Measurements from ENCODE around the gene GLT8D2. TPM values are rescaled to one million over a fixed set of nuclear protein-coding genes. Genes with fewer than 3 reads are reported as not detected.

GLT8D2 gene
- total RNA-seq, 1 donor: 52.5 TPM

DNA sequence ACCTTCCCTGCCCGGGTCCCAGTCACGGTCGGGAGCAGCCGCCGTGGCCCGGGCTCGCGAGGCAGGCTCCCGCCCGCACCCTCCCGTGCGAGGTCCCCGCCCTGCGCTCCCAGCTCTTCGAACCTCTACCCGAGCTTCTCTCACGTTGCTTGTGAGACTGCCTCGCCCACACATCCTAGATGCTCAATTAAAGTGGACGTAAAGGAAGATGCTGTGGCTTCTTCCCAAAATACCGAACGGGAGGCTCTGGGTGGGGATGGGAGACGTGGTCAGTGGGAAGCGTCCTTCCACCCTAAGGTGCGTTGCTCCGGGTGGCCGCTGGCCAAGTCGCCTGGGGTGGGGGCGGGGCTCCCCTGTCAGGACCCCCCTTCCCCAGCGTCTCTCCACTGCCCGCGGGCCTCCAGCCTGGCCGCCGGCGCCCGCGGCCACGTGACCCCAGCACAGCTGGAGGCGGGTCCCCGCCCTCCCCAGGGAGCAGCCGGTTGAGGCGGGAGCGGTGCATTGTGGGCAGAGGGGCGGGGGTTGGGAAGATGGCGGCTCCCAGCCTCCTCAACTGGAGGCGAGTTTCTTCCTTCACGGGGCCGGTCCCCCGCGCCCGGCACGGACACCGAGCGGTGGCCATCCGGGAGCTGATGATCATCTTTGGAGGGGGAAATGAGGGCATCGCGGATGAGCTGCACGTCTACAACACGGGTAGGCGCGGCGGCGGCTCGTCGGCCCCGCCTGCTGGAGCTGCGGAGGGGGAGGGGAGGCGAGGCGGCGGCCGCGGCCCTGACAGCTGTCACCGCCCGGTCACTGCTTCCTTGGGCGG lies 14.2 kb upstream of the GLT8D2 start, which contains the start of gene HCFC2:
TSS of gene HCFC2 (plus strand) at position 501 of the 811 bp plus-strand sequence. CDS start at position 531, 30 bp downstream.
- H2AFZ ChIP-seq (ENCODE audit: low read length): peak within 1 kb of the TSS; percentile 92
- no peaks in the 10 kb centered on the region for H3K27me3 ChIP-seq (ENCODE audit: insufficient read depth, low read length)
- H3K9me3 ChIP-seq (ENCODE audit: low read depth, low read length): no peaks in the 10 kb centered on the region
- TF ChIP-seq, protein P1, sequence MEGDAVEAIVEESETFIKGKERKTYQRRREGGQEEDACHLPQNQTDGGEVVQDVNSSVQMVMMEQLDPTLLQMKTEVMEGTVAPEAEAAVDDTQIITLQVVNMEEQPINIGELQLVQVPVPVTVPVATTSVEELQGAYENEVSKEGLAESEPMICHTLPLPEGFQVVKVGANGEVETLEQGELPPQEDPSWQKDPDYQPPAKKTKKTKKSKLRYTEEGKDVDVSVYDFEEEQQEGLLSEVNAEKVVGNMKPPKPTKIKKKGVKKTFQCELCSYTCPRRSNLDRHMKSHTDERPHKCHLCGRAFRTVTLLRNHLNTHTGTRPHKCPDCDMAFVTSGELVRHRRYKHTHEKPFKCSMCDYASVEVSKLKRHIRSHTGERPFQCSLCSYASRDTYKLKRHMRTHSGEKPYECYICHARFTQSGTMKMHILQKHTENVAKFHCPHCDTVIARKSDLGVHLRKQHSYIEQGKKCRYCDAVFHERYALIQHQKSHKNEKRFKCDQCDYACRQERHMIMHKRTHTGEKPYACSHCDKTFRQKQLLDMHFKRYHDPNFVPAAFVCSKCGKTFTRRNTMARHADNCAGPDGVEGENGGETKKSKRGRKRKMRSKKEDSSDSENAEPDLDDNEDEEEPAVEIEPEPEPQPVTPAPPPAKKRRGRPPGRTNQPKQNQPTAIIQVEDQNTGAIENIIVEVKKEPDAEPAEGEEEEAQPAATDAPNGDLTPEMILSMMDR (IDR thresholded peaks at IDR 0.05; ENCODE audit: extremely low read depth, low read depth, low read length): no peak
- H3K27ac ChIP-seq (ENCODE audit: low read depth, low read length): peak within 1 kb of the TSS; percentile 65
- H3K79me2 ChIP-seq (ENCODE audit: insufficient read depth, low read length): peaks cover 48% of the 10 kb centered on the region
- H3K4me1 ChIP-seq (ENCODE audit: insufficient read depth, low read length): peaks cover 17% of the 10 kb centered on the region
- H3K4me2 ChIP-seq (ENCODE audit: insufficient read depth, low read length): peak within 1 kb of the TSS; percentile 94
- peak; percentile 99 for DNase-seq (ENCODE audit: insufficient read length, low spot score, missing footprints)
- H4K20me1 ChIP-seq (ENCODE audit: insufficient read depth, low read length): peaks cover 3% of the 10 kb centered on the region
- peaks cover 18% of the 10 kb centered on the region for H3K36me3 ChIP-seq (ENCODE audit: insufficient read depth, low read length)
- H3K4me3 ChIP-seq (ENCODE audit: insufficient read depth, low read length): peak within 1 kb of the TSS; percentile 98

GRCh38 chr12:104063712-104064030 lies 13.7 kb upstream of the GLT8D2 start:
- no peak for DNase-seq (ENCODE audit: insufficient read length, low spot score, missing footprints)
- no peaks in the 10 kb centered on the region for H3K27me3 ChIP-seq (ENCODE audit: insufficient read depth, low read length)
- H3K27ac ChIP-seq (ENCODE audit: low read depth, low read length): peak overlapping the region; percentile 65
- peak overlapping the region; percentile 98 for H3K4me3 ChIP-seq (ENCODE audit: insufficient read depth, low read length)
- peak overlapping the region; percentile 92 for H2AFZ ChIP-seq (ENCODE audit: low read length)
- H3K4me2 ChIP-seq (ENCODE audit: insufficient read depth, low read length): peak overlapping the region; percentile 69
- peaks cover 16% of the 10 kb centered on the region for H3K36me3 ChIP-seq (ENCODE audit: insufficient read depth, low read length)
- peaks cover 17% of the 10 kb centered on the region for H3K4me1 ChIP-seq (ENCODE audit: insufficient read depth, low read length)
- H4K20me1 ChIP-seq (ENCODE audit: insufficient read depth, low read length): peaks cover 3% of the 10 kb centered on the region
- H3K9me3 ChIP-seq (ENCODE audit: low read depth, low read length): no peaks in the 10 kb centered on the region
- peaks cover 45% of the 10 kb centered on the region for H3K79me2 ChIP-seq (ENCODE audit: insufficient read depth, low read length)
- TF ChIP-seq, protein P1 (IDR thresholded peaks at IDR 0.05; ENCODE audit: extremely low read depth, low read depth, low read length): no peak

DNA sequence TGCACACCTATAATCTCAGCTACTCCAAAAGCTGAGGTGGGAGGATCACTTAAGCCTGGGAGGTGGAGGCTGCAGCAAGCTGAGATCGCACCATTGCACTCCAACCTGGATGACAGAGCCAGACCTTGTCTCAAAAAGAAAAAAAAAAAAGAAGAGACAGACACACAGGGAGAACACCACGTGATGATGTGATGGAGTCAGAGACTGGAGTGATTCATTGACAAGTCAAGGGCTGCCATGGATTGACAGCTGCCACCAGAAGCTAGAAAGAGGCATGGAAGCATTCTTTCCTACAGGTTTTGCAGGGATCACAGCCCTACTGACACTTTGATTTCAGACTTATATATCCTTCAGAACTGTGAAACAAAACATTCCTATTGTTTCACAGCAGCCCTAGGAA lies 10.8 kb upstream of the GLT8D2 start:
- no peaks in the 10 kb centered on the region for H3K27me3 ChIP-seq (ENCODE audit: insufficient read depth, low read length)

GRCh38 chr12:104059963-104060362 lies 10.0 kb upstream of the GLT8D2 start:
- Histone ChIP-seq H3K4me1 (ENCODE audit: insufficient read depth, low read length) (peaks cover 16% of the 10 kb centered on the region), H3K27me3 (ENCODE audit: insufficient read depth, low read length) (no peaks in the 10 kb centered on the region), H4K20me1 (ENCODE audit: insufficient read depth, low read length) (no peaks in the 10 kb centered on the region), H3K79me2 (ENCODE audit: insufficient read depth, low read length) (peaks cover 10% of the 10 kb centered on the region), H3K9me3 (ENCODE audit: low read depth, low read length) (no peaks in the 10 kb centered on the region), H3K4me2 (ENCODE audit: insufficient read depth, low read length) (no peak overlapping the region), H3K4me3 (ENCODE audit: insufficient read depth, low read length) (no peak overlapping the region), H3K36me3 (ENCODE audit: insufficient read depth, low read length) (no peaks in the 10 kb centered on the region), H2AFZ (ENCODE audit: low read length) (no peak overlapping the region), H3K27ac (ENCODE audit: low read depth, low read length) (no peak overlapping the region)
- TF ChIP-seq, protein P1 (IDR thresholded peaks at IDR 0.05; ENCODE audit: extremely low read depth, low read depth, low read length): no peak
- no peak for DNase-seq (ENCODE audit: insufficient read length, low spot score, missing footprints)

More for the DNA sequence above, 10.8 kb upstream of the GLT8D2 start:
- DNase-seq (ENCODE audit: insufficient read length, low spot score, missing footprints): no peak
- Histone ChIP-seq H3K4me2 (ENCODE audit: insufficient read depth, low read length) (no peak overlapping the region), H4K20me1 (ENCODE audit: insufficient read depth, low read length) (peaks cover 3% of the 10 kb centered on the region), H3K27ac (ENCODE audit: low read depth, low read length) (no peak overlapping the region), H3K9me3 (ENCODE audit: low read depth, low read length) (no peaks in the 10 kb centered on the region), H3K36me3 (ENCODE audit: insufficient read depth, low read length) (no peaks in the 10 kb centered on the region), H3K4me1 (ENCODE audit: insufficient read depth, low read length) (peaks cover 19% of the 10 kb centered on the region), H2AFZ (ENCODE audit: low read length) (no peak overlapping the region), H3K79me2 (ENCODE audit: insufficient read depth, low read length) (peaks cover 18% of the 10 kb centered on the region), H3K4me3 (ENCODE audit: insufficient read depth, low read length) (no peak overlapping the region)
- TF ChIP-seq, protein P1 (IDR thresholded peaks at IDR 0.05; ENCODE audit: extremely low read depth, low read depth, low read length): no peak
